Measurements from ENCODE around the gene HSD17B11.
A peak's percentile ranks its signal among the peaks of the same experiment; 100 is the strongest.
"Not testable (repeated sequence)": the region's sequence is repeated elsewhere in the genome, so short reads cannot be mapped to it uniquely, and the experiment has no call there.

HSD17B11 gene, protein sequence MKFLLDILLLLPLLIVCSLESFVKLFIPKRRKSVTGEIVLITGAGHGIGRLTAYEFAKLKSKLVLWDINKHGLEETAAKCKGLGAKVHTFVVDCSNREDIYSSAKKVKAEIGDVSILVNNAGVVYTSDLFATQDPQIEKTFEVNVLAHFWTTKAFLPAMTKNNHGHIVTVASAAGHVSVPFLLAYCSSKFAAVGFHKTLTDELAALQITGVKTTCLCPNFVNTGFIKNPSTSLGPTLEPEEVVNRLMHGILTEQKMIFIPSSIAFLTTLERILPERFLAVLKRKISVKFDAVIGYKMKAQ

DNA sequence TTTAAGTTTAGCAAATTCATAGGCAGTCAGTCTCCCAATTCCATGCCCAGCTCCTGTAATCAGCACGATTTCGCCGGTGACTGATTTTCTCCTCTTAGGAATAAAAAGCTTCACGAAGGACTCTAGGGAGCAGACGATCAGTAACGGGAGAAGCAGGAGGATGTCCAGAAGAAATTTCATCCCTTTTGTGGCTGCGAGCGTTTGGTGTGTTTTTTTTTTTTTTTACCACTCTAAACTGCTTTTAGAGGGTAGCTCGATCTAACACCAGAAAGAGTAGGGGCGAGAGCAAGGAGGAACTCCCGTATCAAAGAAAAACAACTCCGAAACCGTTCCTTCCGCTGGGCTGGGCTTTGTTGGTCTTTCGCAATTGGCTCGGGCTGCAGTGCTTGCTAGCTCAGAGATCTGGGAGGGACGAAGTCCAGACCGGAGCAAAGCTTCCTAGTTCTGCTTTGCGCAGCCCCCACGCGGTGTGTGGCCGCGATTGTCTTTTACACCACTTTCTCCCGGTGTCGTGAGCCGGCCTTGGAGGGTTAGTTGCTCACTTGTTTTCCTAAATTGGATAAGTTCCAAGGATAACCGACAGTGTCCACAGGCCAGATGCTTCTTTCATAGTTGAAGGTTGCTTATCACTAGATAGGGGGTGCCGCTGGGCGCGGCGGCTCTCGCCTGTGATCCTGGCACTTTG, at the start of gene HSD17B11:
Gene HSD17B11, minus strand, starts transcription at position 298 of the 685 bp plus-strand sequence. Its CDS starts 118 bp downstream, at position 180.
- peak; percentile 87 for DNase-seq

DNA sequence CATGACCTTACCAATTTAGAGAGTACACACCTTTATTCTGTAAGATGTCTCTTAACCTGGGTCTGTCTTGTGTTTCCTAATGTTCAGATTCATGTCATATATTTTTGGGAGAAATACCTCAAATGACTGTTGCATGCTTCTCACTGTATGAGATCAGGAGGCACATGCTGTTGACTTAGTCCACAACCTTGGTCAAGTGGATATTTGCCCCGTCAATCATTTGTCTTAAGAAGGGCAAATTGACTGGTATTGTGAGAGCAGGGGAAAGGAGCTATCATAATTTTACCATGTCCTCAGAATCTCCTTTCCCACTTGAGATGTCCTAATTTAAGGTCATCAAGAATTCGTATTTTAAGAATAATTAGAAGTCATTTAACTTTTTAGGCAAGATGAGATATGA, 42.4 kb upstream of the HSD17B11 start:
- DNase-seq = no peak

DNA sequence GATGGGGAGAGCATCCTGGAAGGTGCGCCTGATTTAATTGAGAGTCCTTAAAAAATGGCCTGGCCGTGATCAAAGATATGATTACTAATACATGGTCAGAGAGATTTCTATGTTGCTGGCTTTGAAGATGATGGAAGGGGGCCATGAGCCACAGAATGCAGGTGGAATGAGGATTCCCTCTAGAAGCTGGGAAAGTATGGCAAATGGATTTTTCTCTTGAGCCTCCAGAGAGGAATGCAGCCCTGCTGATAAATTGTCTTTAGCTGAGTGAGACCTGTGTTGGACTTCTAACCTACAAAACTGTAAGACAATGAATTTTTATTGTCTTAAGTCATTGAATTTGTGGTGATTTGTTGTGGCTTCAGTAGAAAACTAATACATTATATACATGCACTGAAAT, 39.0 kb upstream of the HSD17B11 start:
- DNase-seq = no peak

DNA sequence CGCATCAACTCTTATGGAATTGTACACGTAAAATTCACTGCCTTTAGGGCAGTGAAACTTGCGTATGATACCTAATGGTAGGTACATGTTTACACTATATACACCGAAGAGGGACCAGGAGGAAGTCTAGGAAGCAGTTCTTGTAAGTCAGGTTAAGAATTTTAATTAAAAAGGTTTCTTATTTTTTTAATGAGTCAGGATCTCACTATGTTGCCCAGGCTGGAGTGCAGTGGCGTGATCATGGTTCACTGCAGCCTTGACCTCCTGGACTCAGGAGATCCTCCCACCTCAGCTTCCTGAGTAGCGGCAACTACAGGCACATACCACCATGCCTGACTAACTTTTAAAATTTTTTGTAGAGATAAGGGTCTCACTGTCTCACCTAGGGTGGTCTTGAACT, 38.0 kb upstream of the HSD17B11 start:
- DNase-seq = no peak

DNA sequence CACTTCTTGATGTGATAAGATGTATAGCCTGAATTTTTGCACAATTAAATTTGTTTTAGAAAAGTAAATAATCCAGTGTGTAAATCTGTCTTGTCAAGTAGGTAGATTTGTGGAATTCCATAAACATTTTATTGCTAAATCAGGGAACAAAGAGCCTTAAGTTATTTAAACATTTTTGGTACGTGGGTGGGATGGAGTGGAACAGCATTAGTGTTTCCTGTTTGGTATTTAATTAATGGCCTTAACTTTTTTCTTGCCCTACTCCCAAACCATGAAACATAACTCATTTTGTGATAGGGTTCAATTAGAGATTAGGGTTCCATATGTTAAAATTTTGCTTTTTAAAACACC, 36.5 kb upstream of the HSD17B11 start:
- DNase-seq = no peak

DNA sequence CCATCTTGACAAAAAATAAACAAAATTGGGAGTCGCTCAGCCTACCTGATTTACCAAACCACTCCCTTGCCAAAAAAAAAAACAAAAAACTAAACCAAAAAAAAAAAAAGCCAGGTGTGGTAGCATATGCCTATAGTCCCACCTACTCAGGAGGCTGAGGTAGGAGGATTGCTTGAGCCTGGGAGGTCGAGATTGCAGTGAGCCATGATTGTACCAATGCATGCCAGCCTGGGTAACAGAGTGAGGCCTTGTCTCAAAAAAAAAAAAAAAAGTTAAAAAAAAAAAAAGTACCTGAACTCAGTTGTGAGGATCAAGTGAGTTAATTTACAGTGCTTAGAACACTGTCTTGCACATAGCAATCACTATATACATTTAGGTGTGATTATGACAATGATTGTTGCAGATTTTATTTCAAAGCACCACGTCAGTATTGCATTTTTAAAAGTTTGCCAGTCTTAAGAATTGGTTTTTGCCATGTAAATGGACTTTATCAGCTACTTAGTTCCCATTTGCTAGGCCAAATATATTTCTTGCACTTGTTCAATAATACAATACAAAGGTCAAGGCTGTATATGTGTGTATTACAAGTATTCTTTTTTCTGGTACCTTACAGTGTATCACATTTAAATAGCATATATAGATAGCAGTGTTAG, 36.0 kb upstream of the HSD17B11 start:
- DNase-seq = no peak

DNA sequence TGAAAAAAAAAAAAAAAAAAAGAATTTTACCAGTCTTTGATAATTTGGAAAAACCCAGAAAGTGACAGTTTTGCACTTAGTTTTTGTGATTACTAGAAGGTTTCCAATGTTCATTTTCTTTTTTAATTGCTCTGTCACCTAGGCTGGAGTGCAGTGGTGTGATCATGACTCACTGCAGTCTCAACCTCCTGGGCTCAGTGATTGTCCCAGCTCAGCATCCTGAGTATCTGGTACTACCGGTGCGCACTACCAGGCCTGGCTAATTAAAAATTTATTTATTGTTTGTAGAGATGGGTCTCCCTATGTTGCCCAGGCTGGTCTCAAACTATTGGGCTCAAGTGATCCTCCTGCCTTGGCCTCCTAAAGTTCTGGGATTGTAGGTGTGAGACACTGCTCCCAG, 34.7 kb upstream of the HSD17B11 start:
- DNase-seq = no peak

DNA sequence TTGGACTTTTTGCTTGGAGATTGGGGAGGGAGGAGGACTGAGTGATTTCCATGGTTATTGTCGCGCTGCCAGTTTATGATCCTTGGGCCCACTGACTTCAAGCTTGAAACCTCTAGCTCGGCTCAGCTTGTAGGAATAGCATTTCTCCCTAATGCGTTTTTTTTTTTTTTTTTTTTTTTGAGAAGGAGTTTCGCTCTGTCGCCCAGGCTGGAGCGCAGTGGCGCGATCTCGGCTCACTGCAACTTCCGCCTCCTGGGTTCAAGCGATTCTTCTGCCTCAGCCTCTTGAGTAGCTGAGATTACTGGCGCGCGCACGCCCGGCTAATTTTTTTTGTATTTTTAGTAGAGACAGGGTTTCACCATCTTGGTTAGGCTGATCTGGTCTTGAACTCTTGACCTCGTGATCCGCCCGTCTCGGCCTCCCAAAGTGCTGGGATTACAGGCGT, 33.1 kb upstream of the HSD17B11 start:
- not testable (repeated sequence) for DNase-seq

DNA sequence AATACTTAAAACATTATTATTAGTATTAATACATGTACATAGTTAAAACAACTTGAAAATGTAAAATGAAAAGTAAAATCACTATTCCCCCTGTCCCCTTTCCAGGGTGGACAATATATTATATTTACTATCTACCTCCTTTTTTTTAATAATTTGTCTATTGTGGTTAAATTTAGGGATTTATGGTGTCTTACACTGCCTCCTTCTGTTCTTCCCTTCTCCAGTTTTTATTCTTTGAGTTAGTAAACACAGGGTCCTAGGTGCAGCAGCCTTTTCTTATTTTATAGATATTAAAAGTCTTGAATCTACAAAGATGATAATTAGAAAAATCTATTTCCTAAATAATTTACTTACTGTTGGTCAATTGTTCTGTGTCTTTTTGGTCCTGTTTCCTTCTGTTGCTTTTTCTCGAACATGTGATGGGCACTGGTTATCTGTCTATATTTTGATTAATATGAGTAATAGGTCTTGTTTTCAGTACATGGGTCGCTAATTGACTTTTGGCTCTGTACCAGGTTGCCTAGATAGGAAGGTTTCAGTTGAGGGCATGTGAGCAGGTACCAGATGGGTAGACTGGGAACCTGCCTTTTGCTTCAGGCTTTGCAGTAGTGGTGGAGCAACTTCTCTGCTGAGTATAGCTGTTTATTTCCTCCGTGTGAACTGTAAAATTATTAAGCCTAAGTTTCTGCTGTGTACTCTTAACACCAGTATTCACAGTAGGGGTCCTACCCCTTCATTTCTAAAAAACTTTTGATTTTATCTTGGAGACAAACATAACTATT, 32.5 kb upstream of the HSD17B11 start:
- DNase-seq = peak; percentile 0

DNA sequence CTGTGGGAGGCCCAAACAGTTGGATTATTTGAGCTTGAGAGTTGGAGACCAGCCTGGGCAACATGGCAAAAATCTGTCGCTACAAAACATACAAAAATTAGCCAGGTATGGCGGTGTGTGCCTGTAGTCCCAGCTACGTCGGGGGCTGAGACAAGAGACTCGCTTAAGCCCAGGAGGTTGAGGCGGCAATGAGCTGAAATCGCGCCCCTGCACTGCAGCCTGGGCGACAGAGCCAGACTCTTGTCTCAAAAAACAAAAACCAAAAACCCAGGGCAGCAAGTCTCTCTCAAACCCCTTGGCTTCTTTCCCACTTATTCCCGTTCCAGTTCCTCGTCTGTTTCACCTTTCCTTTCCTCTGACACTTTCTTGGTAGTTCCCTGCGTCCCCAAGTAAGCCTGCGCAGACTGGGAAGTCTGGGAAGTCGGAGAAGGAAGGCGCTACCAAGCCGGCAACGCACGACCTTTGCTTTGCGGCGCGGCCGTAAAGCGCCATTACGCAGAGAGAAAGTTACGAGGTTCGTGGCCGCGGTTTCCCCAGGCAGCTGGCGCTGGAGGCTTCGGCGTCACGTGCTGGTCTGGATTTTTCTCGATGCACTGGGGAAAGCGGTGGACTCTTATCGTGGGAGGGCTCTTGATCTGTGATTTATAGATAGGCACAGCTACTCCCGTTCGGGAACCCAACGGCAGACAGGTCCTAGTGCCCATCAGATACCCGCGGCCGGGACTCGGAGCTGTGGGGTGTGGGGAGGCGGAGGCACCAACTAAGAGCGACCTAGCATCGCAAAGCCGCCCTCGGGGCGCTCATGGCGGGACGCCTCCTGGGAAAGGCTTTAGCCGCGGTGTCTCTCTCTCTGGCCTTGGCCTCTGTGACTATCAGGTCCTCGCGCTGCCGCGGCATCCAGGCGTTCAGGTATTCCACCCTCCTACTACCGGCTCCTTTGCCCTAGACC, 31.4 kb upstream of the HSD17B11 start, which contains the start of gene NUDT9:
Gene NUDT9, plus strand, starts transcription at position 470 of the 949 bp plus-strand sequence. Its CDS starts 333 bp downstream, at position 803.
- peak; percentile 90 for DNase-seq

DNA sequence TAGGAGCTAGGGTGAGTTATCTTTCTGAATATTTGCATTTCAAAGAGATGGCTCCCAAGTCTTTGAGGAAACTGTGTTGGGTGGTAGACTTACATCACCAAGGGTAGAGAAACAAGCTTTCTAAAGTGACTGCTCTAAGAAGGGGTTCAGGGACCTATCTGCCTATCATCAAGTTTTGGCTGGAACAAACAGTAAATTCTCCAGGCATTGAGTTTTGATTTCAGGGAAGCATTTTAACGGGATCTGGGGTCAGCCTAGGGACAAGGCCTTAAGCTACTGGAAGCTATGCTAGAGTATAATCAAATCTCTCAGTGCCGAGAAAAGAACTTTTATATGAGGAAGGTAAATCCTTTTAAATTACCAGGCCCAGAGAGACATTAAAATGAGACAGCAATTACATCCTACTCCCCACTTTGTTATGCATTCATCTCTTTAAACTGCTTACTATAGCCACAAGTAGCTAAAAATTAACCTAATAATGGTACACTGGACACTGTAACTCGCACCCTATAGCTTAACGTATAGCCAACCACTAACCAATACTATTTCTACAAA, 29.4 kb upstream of the HSD17B11 start:
- no peak for DNase-seq

DNA sequence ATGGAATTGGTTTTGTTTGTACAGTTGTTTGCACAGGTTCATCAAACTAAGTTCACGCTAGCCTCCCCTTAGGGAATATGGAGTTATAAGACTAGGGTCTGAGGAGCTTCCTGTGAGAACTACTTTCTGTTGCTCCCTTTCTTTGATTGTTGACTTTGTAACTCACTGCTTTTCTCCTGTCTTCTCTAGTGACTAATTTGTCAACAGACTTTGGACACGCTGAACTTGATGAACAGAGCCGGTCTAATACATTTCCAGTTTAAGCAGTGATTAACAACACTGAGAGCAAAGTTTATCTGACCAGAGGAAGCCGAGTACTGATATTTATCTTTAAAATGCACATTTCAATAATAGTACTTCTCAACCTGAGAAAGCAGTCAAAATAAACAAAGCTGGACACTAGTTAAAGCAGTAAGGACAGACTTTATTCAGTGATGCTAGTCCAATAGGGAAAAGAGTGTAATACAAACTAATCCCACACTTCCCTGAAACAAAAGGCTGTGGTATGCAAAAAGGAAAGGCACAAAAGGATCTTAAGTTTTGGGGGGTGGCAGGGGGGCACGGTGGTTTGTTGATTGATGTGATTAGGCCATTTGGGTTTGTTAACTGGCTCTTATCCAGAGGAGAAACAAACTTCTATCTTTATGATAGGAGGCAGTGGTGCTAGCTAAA, 28.7 kb upstream of the HSD17B11 start:
- no peak for DNase-seq

DNA sequence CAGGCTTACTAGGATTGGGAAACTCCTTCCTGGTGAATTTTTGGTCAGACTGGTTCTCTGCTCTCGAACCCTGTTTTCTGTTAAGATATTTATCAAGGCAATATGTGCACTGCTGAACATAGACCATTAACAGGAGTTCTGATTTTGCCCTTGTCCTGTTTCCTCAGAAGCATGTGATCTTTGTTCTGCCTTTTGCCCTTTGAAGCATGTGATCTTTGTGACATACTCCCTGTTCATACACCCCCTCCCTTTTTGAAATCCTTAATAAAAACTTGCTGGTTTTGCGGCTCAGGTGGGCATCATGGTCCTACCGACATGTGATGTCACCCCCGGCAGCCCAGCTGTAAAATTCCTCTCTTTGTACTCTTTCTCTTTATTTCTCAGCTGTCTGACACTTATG, 27.4 kb upstream of the HSD17B11 start:
- not testable (repeated sequence) for DNase-seq

DNA sequence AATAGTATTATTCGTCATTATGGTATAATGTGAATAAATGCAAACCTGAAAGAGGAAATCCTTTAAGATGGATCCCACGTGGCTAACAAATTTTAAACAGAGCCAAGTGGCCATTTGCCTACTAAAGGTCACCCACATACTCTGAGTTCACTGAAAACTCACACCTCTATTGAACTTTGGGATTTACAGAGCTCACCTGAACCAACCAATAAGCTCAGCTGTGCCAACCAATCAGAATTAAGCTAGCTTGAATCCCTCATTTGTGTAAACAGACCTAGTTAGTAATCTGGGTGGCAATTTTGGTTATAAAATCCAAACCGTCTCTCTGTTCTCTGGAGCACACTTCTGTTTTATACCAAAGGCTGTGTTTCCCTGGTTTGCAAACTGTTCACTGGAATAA, 26.0 kb upstream of the HSD17B11 start:
- DNase-seq = no peak

DNA sequence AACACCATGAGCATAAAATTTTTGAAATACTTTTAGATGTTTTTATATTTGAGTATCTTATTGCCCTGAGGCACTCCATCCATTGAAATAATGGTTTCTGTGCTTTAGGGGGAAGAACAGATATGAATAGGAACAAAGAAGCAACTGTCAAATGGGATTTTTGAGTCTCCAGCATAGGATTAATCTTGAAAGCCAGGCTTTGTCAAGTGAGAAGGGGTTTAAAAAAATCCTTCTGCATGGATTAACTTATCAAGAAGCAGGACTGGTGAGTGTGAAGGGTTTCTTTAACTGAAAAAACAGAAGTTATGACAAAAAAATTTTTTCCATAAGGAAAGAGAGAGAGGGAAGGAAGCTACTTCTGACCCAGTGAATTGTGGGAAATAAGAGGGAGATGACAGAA, 23.8 kb upstream of the HSD17B11 start:
- no peak for DNase-seq

DNA sequence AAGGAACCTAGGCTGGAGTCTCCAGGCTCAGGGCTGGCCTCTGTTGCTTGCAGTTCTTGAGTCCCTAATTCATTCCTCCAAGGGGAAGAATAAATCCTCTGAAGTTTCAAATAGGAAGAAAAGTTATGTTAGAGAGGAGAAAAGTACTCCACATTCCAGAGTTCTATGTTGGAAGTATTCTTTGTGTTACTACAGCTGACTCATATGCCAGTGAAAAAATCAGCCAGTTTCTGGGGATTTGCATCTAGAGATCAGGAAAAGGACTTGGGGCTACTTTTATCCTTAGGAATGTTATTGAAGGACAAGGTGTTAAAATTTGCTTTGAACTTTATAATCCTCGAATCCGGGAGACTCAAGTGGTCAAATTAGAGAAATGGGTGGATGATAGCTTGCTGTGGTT, 19.7 kb upstream of the HSD17B11 start:
- no peak for DNase-seq

DNA sequence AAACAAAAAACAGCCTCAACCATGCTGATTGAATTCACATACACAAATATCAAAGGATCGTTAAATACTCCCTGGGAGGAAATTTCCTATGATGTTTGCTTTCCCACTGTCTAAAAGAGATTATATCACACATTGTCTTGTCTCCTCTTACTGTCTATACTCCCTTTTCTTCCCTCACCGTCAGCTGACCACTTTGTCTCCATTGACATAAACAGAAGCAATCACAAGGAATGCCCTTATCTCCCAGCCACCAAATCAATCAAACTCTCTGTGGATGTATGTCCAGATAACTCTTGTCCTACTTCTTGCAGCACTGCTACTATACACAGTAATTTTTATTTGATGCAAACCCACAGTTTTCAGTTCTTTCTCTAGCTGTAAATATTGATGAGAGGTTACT, 19.2 kb upstream of the HSD17B11 start:
- no peak for DNase-seq

DNA sequence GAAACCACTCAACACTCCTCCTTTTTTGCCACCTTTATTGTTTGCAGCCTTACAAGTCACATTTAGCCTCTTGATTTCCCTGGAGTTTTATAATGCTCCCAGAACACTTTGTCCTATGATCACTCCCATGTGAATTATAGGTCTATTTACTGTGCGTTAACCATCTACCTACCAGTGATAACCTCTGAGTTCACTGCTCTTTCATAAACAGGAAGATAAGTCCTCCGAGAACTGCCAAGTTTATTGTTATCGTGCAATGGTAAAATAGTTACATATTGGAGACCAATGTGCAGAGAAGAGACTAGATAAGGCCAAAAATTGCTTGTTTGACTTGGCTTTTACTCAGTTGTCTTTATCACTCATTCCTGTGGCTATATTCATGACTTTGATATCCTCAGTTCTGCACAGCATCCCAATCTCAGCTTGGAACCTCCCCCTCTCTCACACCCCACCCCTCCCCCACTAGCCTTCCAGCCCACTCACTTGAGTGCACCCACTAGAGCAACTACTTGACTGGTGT, 18.5 kb upstream of the HSD17B11 start:
- DNase-seq = no peak

DNA sequence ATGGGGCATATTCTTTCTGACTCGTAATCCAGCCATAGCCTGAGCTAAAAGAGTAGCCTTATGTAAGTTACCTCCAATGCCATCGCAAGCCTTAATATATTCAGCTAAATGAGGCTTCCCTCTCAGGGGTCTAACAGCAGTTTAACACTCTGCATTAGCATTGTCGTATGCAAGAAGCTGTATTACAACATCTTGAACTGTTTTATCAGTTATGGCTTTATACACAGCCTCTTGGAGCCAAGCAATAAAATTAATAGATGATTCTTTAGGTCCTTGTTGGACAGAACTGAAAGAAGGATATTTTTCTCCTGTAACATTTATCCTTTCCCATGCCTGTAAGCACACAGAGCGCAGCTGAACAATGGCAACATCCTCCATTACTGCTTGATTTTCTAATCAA, 15.9 kb upstream of the HSD17B11 start:
- DNase-seq = not testable (repeated sequence)

DNA sequence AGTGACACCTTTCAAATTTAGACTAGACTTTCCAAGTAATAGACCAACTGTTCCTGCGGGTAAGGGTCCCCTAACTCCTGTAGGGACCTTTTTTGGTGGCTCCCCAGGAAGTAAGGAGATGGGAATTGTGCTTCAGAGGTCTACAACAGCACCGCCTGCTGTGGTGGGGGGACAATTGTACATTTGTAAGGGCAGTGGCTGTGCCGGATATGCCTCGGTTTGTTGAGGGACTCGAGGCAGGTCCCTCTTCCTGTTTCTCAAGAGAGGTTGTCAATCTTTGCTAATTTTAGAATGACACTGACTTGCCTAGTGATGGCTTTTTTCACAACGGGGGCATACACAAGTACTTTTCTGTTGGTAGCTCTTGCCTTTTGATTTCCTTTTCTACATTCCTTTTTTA, 15.5 kb upstream of the HSD17B11 start:
- no peak for DNase-seq

All from NCI-H345 (cell line).